Liver (tissue), 9 donors: ENCODE data around the gene USP40. TPM values are rescaled to one million over a fixed set of nuclear protein-coding genes. Genes with fewer than 3 reads are reported as not detected.

Experiments
- DNase-seq: peaks from one replicate; pipeline ENCODE4 v3.0.0-alpha.2; 2017; ENCODE audit warnings: low spot score
- H3K27ac ChIP-seq, 2 donors: one replicate each; pipeline ENCODE4 v1.7.0; 2013; ENCODE audit warnings: inconsistent platforms in 2 of 2, low read length in 2 of 2, control low read depth in 1 of 2, low read depth in 1 of 2, mild to moderate bottlenecking in 1 of 2
- H3K27me3 ChIP-seq, 4 donors: one replicate each; pipeline versions ENCODE4 v1.6.1 to v1.7.0; 2013; ENCODE audit warnings: low read length in 3 of 4, inconsistent platforms in 1 of 4, mild to moderate bottlenecking in 1 of 4, moderate library complexity in 1 of 4; ENCODE audit not compliant: control insufficient read depth in 4 of 4, insufficient read depth in 4 of 4
- H3K36me3 ChIP-seq, 4 donors: one replicate each; pipeline versions ENCODE4 v1.6.1 to v1.7.0; 2013; ENCODE audit warnings: low read length in 3 of 4, mild to moderate bottlenecking in 3 of 4, low read depth in 1 of 4, moderate library complexity in 1 of 4; ENCODE audit not compliant: control insufficient read depth in 4 of 4, insufficient read depth in 3 of 4
- H3K4me1 ChIP-seq, 4 donors: one replicate each; pipeline versions ENCODE4 v1.6.1 to v1.7.0; 2013; ENCODE audit warnings: low read length in 3 of 4, mild to moderate bottlenecking in 3 of 4, moderate library complexity in 1 of 4; ENCODE audit not compliant: control insufficient read depth in 4 of 4, insufficient read depth in 4 of 4
- H3K4me3 ChIP-seq, 3 donors: one replicate each; pipeline versions ENCODE4 v1.6.1 to v1.7.0; 2013; ENCODE audit warnings: low read length in 3 of 3, control low read depth in 1 of 3, low read depth in 1 of 3, mild to moderate bottlenecking in 1 of 3
- H3K9ac ChIP-seq, 2 donors: one replicate each; pipeline ENCODE4 v1.7.0; 2013; ENCODE audit warnings: low read length in 2 of 2, mild to moderate bottlenecking in 2 of 2, moderate library complexity in 2 of 2, control low read depth in 1 of 2, low read depth in 1 of 2
- H3K9me3 ChIP-seq, 4 donors: one replicate each; pipeline versions ENCODE4 v1.6.1 to v1.7.0; 2013; ENCODE audit warnings: low read length in 3 of 4; ENCODE audit not compliant: control insufficient read depth in 4 of 4
- EGR1 ChIP-seq, 2 donors: IDR thresholded peaks; 2 replicates each; pipeline ENCODE4 v1.6.1; 2016 to 2018; ENCODE audit warnings: antibody characterized with exemption in 2 of 2, low read depth in 2 of 2
- FOXA1 ChIP-seq: IDR thresholded peaks from 2 replicates; pipeline ENCODE4 v1.6.1; 2016; ENCODE audit warnings: antibody characterized with exemption
- FOXA2 ChIP-seq: IDR thresholded peaks from 2 replicates; pipeline ENCODE4 v1.6.1; 2016; ENCODE audit warnings: antibody characterized with exemption
- GABPA ChIP-seq, 2 donors: IDR thresholded peaks in 1 of 2; conservative IDR thresholded peaks in 1 of 2; 2 replicates each; pipeline ENCODE4 v1.6.1; 2016; ENCODE audit warnings: antibody characterized with exemption in 2 of 2, mild to moderate bottlenecking in 1 of 2, moderate library complexity in 1 of 2
- HNF4A ChIP-seq, 2 donors: conservative IDR thresholded peaks; 2 replicates each; pipeline ENCODE4 v1.6.1; 2016; ENCODE audit warnings: antibody characterized with exemption in 2 of 2, mild to moderate bottlenecking in 2 of 2
- JUND ChIP-seq, 2 donors: IDR thresholded peaks; 2 replicates each; pipeline ENCODE4 v1.6.1; 2016; ENCODE audit warnings: antibody characterized with exemption in 2 of 2
- RAD21 ChIP-seq, 2 donors: IDR thresholded peaks; 2 replicates each; pipeline ENCODE4 v1.6.1; 2016; ENCODE audit warnings: antibody characterized with exemption in 2 of 2, mild to moderate bottlenecking in 2 of 2
- RXRA ChIP-seq, 2 donors: IDR thresholded peaks; 2 replicates each; pipeline ENCODE4 v1.6.1; 2017 to 2018; ENCODE audit warnings: antibody characterized with exemption in 2 of 2, mild to moderate bottlenecking in 1 of 2
- SP1 ChIP-seq: IDR thresholded peaks from 2 replicates; pipeline ENCODE4 v1.6.1; 2018; ENCODE audit warnings: antibody characterized with exemption, mild to moderate bottlenecking
- TAF1 ChIP-seq: conservative IDR thresholded peaks from 2 replicates; pipeline ENCODE4 v1.6.1; 2016; ENCODE audit warnings: antibody characterized with exemption, mild to moderate bottlenecking
- YY1 ChIP-seq: IDR thresholded peaks from 2 replicates; pipeline ENCODE4 v1.6.1; 2016; ENCODE audit warnings: antibody characterized with exemption, mild to moderate bottlenecking
- WGBS: extraction: QIAGEN DNeasy Blood & Tissue Kit; methylation state at CpG from one replicate; pipeline ENCODE4 v1.1.7; 2013; 5-methylcytosine and 5-hydroxymethylcytosine counted together
- polyA plus RNA-seq, 2 donors: library from polyadenylated mRNA; stranded (reverse) in 1 of 2; unstranded in 1 of 2; fragments of 200-250 nt in 1 of 2; fragments of >200 nt in 1 of 2; fragmentation: Nextera tagmentation in 1 of 2; extraction: Ambion mirVana in 1 of 2; gene quantifications; one replicate each; pipeline versions ENCODE4 v1.2.1 to v1.2.3, GENCODE V29; 2013 to 2015
- total RNA-seq, 2 donors: library from RNA; depleted of rRNA; stranded (reverse); fragments of >200 nt; gene quantifications; one replicate each; pipeline ENCODE4 v1.2.3, GENCODE V29; 2014
- TF ChIP-seq, protein P1 (sequence below): fragments of 150-350 bp; IDR thresholded peaks from 2 replicates; pipeline ENCODE4 v1.5.1; 2017; ENCODE audit warnings: improper control_type of control experiment, low read depth, low read length; ENCODE audit not compliant: missing input control
- TF ChIP-seq, protein P2 (sequence below): IDR thresholded peaks from 2 replicates; pipeline ENCODE4 v1.6.1; 2016; ENCODE audit warnings: antibody characterized with exemption, mild to moderate bottlenecking
- TF ChIP-seq, protein P3 (sequence below): IDR thresholded peaks from 2 replicates; pipeline ENCODE4 v1.6.1; 2016; ENCODE audit warnings: antibody characterized with exemption
- donor health status: healthy.
- donor health status: healthy.
- donor health status: healthy.
- donor health status: healthy.
- donor health status: healthy.

The USP40 gene
- total and polyA plus RNA-seq, 4 donors: 12.0 to 29.0 (median 17.1) TPM

DNA sequence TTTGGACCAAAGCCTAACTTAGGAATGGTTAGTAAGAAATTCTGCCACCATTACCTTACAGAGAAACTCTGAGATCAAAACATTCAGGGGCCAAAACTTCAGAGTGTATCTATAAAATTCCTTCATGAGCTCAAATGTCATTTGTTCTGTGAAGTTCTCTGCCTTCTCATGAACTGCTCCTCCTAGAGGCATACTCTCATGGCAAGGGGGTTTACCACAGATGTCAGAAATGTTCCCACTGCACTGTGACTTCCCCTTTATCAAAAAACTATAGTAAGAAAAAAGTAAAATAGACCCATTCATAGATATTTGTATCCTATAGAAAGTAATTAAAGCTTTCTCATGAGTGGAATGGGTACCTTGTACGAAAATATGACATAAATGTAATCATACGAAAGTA lies 68.5 kb downstream of the USP40 start:
- Histone ChIP-seq H3K9ac (no peak overlapping the region), H3K27me3 (no peaks in the 10 kb centered on the region), H3K4me3 (no peak overlapping the region), H3K36me3 (peaks cover 3 to 38% (median 23%) of the 10 kb centered on the region in 4 donors), H3K9me3 (no peaks in the 10 kb centered on the region), H3K27ac (no peak overlapping the region), H3K4me1 (no peaks in the 10 kb centered on the region)
- TF ChIP-seq RXRA (IDR thresholded peaks at IDR 0.05) (no peak), RAD21 (IDR thresholded peaks at IDR 0.05) (no peak)
- DNase-seq: no peak
- 98% methylated on average over 2 of the region's 2 CpGs for WGBS

DNA sequence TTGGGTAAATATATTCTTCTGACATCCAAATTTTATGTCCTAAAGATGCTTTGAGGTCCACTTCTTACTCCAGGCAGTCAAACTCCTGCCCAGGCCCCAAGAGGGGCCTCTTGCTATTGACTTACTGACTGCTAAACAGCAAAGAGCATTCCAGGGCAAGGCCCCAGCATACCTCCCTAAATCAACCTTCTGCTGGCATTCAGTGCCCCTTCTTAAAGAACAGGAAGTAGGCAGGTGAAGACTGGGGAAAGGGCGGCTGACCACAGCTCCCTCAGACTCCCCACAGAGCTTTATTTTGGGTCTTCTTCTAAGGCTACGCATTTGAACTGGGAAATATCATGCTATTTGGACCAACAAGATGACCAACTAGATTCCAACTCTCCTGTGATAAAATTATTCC lies 68.9 kb downstream of the USP40 start:
- peaks cover 3 to 43% (median 25%) of the 10 kb centered on the region in 4 donors for H3K36me3 ChIP-seq
- no peaks in the 10 kb centered on the region for H3K4me1 ChIP-seq
- H3K4me3 ChIP-seq: no peak overlapping the region
- 81% methylated on average over 2 of the region's 2 CpGs for WGBS
- H3K9me3 ChIP-seq: no peaks in the 10 kb centered on the region
- no peaks in the 10 kb centered on the region for H3K27me3 ChIP-seq
- no peak overlapping the region for H3K9ac ChIP-seq
- H3K27ac ChIP-seq: no peak overlapping the region
- DNase-seq: no peak
- TF ChIP-seq EGR1 (IDR thresholded peaks at IDR 0.05; ENCODE audit: low read depth in 2 of 2) (no peak), FOXA2 (no peak), GABPA (IDR thresholded peaks at IDR 0.05 in 1 of 2, conservative IDR thresholded peaks at IDR 0.05 in 1 of 2) (no peak), YY1 (no peak), FOXA1 (no peak), JUND (IDR thresholded peaks at IDR 0.05) (no peak)

DNA sequence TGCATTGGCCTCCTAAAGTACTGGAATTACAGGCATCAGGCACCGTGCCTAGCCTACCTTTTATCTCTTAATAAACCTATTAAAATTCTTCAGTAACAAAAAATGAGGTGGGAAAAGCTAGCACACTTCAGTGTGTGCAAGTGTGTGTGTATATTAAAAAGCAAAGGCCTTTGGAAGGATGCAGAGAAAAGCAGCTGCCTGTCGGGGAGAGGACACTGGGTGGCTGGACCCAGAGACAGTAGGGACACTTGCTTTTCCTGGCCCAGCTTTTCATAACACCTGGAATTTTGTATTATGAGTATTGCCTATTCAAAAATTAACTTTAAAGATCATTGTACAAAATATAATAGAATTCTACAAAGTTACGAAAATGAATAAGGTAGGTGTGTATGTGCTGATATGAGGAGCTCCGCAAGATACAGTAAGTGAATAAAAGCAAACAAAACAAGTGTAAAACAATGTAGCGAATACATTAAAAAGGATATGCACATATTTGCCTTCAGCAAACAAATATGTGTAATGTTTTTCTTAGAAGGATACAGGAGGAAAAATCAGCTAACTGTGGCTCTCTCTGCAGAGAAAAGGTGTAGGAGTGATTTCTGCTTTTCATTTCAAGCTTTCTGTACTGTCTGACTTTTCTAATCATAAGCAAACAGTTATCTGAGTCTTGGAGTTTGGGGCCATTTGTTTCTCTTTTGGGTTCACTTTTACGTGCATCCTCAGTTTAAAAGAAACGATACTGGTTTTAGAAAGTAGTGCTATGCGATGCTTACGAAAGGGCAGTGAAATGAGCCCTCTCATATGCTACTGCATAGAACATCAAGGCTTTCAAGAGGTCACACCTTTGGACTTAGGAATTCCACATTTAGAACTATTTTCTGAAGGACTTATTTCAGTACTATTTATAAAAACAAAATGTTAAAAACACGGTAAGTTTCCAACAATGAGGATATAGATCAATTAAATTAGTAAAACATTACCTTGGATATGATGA lies 70.8 kb downstream of the USP40 start:
- H3K36me3 ChIP-seq: peaks cover 8 to 59% (median 33%) of the 10 kb centered on the region in 4 donors

More for the DNA sequence above, 70.8 kb downstream of the USP40 start:
- H3K9me3 ChIP-seq: no peaks in the 10 kb centered on the region
- no peak overlapping the region for H3K9ac ChIP-seq
- no peak overlapping the region for H3K27ac ChIP-seq
- 83% methylated on average over 10 of the region's 10 CpGs for WGBS
- H3K4me1 ChIP-seq: no peaks in the 10 kb centered on the region
- no peaks in the 10 kb centered on the region for H3K27me3 ChIP-seq
- TF ChIP-seq JUND (IDR thresholded peaks at IDR 0.05) (no peak), SP1 (no peak), TAF1 (no peak), FOXA1 (no peak), HNF4A (conservative IDR thresholded peaks at IDR 0.05) (no peak), GABPA (IDR thresholded peaks at IDR 0.05 in 1 of 2, conservative IDR thresholded peaks at IDR 0.05 in 1 of 2) (no peak), FOXA2 (no peak)
- TF ChIP-seq, protein P1, sequence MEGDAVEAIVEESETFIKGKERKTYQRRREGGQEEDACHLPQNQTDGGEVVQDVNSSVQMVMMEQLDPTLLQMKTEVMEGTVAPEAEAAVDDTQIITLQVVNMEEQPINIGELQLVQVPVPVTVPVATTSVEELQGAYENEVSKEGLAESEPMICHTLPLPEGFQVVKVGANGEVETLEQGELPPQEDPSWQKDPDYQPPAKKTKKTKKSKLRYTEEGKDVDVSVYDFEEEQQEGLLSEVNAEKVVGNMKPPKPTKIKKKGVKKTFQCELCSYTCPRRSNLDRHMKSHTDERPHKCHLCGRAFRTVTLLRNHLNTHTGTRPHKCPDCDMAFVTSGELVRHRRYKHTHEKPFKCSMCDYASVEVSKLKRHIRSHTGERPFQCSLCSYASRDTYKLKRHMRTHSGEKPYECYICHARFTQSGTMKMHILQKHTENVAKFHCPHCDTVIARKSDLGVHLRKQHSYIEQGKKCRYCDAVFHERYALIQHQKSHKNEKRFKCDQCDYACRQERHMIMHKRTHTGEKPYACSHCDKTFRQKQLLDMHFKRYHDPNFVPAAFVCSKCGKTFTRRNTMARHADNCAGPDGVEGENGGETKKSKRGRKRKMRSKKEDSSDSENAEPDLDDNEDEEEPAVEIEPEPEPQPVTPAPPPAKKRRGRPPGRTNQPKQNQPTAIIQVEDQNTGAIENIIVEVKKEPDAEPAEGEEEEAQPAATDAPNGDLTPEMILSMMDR: no peak
- TF ChIP-seq, protein P2, sequence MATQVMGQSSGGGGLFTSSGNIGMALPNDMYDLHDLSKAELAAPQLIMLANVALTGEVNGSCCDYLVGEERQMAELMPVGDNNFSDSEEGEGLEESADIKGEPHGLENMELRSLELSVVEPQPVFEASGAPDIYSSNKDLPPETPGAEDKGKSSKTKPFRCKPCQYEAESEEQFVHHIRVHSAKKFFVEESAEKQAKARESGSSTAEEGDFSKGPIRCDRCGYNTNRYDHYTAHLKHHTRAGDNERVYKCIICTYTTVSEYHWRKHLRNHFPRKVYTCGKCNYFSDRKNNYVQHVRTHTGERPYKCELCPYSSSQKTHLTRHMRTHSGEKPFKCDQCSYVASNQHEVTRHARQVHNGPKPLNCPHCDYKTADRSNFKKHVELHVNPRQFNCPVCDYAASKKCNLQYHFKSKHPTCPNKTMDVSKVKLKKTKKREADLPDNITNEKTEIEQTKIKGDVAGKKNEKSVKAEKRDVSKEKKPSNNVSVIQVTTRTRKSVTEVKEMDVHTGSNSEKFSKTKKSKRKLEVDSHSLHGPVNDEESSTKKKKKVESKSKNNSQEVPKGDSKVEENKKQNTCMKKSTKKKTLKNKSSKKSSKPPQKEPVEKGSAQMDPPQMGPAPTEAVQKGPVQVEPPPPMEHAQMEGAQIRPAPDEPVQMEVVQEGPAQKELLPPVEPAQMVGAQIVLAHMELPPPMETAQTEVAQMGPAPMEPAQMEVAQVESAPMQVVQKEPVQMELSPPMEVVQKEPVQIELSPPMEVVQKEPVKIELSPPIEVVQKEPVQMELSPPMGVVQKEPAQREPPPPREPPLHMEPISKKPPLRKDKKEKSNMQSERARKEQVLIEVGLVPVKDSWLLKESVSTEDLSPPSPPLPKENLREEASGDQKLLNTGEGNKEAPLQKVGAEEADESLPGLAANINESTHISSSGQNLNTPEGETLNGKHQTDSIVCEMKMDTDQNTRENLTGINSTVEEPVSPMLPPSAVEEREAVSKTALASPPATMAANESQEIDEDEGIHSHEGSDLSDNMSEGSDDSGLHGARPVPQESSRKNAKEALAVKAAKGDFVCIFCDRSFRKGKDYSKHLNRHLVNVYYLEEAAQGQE: no peak
- TF ChIP-seq, protein P3, sequence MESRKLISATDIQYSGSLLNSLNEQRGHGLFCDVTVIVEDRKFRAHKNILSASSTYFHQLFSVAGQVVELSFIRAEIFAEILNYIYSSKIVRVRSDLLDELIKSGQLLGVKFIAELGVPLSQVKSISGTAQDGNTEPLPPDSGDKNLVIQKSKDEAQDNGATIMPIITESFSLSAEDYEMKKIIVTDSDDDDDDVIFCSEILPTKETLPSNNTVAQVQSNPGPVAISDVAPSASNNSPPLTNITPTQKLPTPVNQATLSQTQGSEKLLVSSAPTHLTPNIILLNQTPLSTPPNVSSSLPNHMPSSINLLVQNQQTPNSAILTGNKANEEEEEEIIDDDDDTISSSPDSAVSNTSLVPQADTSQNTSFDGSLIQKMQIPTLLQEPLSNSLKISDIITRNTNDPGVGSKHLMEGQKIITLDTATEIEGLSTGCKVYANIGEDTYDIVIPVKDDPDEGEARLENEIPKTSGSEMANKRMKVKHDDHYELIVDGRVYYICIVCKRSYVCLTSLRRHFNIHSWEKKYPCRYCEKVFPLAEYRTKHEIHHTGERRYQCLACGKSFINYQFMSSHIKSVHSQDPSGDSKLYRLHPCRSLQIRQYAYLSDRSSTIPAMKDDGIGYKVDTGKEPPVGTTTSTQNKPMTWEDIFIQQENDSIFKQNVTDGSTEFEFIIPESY: no peak
- DNase-seq: no peak
- H3K4me3 ChIP-seq: no peak overlapping the region
